GM12891 (cell line): ENCODE results near the gene CBX1.

ENCODE experiments used
- POLR2AphosphoS5 ChIP-seq: IDR thresholded peaks from 2 replicates; pipeline ENCODE4 v1.6.1; 2011; ENCODE audit warnings: low read depth, low read length, control low read depth
- TAF1 ChIP-seq: IDR thresholded peaks from 2 replicates; pipeline ENCODE4 v1.6.1; 2011; ENCODE audit warnings: low read depth, low read length, control low read depth

DNA sequence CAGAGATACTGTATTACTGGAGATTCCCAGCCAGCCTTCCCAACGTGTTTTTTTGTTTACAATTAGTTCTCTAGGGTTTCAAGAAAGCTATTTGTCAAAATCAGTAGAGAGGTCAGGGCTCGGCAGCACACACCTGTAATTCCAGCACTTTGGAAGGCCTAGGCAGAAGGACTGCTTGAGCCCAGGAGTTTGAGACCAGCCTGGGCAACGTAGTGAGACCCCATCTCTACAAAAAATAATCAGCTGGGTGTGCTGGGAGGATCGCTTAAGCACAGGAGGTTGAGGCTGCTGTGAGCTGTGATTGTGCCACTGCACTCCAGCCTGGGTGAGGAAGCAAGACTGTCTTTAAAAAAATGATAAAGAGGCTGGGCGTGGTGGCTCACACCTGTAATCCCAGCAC is 19.4 kb downstream of the CBX1 start:
- TF ChIP-seq TAF1 (no peak), POLR2AphosphoS5 (no peak)
